Mesendoderm (in vitro differentiated cells): ENCODE measurements around the gene ARPC3.
"Not testable (repeated sequence)": the region's sequence is repeated elsewhere in the genome, so short reads cannot be mapped to it uniquely, and the experiment has no call there.

Experiments used
- DNase-seq: peaks from one replicate; pipeline ENCODE4 v3.0.0; 2013
- H2AK5ac ChIP-seq: 2 replicates; pipeline ENCODE4 v1.6.1; 2013; ENCODE audit warnings: low read length, inconsistent platforms
- H2BK120ac ChIP-seq: 2 replicates; pipeline ENCODE4 v1.6.1; 2013; ENCODE audit warnings: low read depth, mild to moderate bottlenecking, low read length, moderate library complexity, mixed read lengths
- H2BK15ac ChIP-seq: replicated peaks from 2 replicates; pipeline ENCODE4 v1.6.1; 2013; ENCODE audit warnings: low read depth, mild to moderate bottlenecking, moderate library complexity
- H2BK5ac ChIP-seq: 2 replicates; pipeline ENCODE4 v1.6.1; 2013; ENCODE audit warnings: low read length, inconsistent platforms
- H3K18ac ChIP-seq: 2 replicates; pipeline ENCODE4 v1.6.1; 2013; ENCODE audit warnings: mild to moderate bottlenecking, low read length, mixed read lengths
- H3K23ac ChIP-seq: one replicate; pipeline ENCODE4 v1.6.1; 2013; ENCODE audit warnings: low read length
- H3K27ac ChIP-seq: 2 replicates; pipeline ENCODE4 v1.5.1; 2013; ENCODE audit warnings: low read depth, mild to moderate bottlenecking, inconsistent platforms, low read length, moderate library complexity
- H3K27me3 ChIP-seq: 2 replicates; pipeline ENCODE4 v1.6.1; 2013; ENCODE audit warnings: low read length, control low read depth, mild to moderate bottlenecking, inconsistent platforms; ENCODE audit not compliant: insufficient read depth, poor library complexity
- H3K36me3 ChIP-seq: 2 replicates; pipeline ENCODE4 v1.6.1; 2013; ENCODE audit warnings: low read length, inconsistent platforms; ENCODE audit not compliant: control insufficient read depth, insufficient read depth
- H3K4ac ChIP-seq: one replicate; pipeline ENCODE4 v1.6.1; 2013; ENCODE audit warnings: low read depth, mild to moderate bottlenecking, low read length, moderate library complexity
- H3K4me1 ChIP-seq: 2 replicates; pipeline ENCODE4 v1.6.1; 2013; ENCODE audit warnings: low read depth, low read length, inconsistent platforms; ENCODE audit not compliant: control insufficient read depth
- H3K4me2 ChIP-seq: 2 replicates; pipeline ENCODE4 v1.6.1; 2013; ENCODE audit warnings: low read length
- H3K4me3 ChIP-seq: 2 replicates; pipeline ENCODE4 v1.5.1; 2013; ENCODE audit warnings: mild to moderate bottlenecking, low read length
- H3K56ac ChIP-seq: one replicate; pipeline ENCODE4 v1.6.1; 2013; ENCODE audit warnings: low read length
- H3K79me1 ChIP-seq: 2 replicates; pipeline ENCODE4 v1.6.1; 2013; ENCODE audit warnings: low read length, inconsistent platforms
- H3K79me2 ChIP-seq: 2 replicates; pipeline ENCODE4 v1.6.1; 2013; ENCODE audit warnings: mild to moderate bottlenecking, low read length; ENCODE audit not compliant: control insufficient read depth, insufficient read depth
- H3K9ac ChIP-seq: 2 replicates; pipeline ENCODE4 v1.6.1; 2013; ENCODE audit warnings: low read length, inconsistent platforms
- H4K5ac ChIP-seq: one replicate; pipeline ENCODE4 v1.6.1; 2013; ENCODE audit warnings: low read length
- H4K8ac ChIP-seq: one replicate; pipeline ENCODE4 v1.6.1; 2013; ENCODE audit warnings: low read depth, mild to moderate bottlenecking, control low read depth, low read length, moderate library complexity
- WGBS: extraction: QIAGEN DNeasy Blood & Tissue Kit; methylation state at CpG from one replicate; pipeline ENCODE4 v1.1.7; 2013; ENCODE audit warnings: low lambda C conversion rate, missing lambda C conversion rate; ENCODE audit not compliant: insufficient coverage; ENCODE audit errors: extremely low coverage; 5-methylcytosine and 5-hydroxymethylcytosine counted together

ARPC3 gene

DNA sequence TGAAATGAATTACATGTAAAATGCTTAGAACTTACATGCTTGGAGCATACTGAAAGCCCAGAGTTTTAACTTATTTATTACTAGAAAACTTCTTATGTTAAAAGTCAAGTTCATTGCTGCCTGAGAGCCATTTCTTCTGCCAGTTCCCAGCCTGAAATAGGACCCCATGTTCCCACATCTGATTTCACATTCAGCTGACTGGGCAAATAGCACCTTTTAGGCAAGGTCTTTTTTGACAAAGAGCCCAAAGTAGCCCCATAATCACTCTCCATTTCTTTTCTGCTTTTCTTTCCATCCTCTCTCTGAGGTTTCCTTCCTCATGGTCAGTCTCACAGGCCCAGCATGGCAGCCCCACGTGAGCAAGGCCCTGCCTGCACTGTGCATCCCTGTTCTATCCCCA, 1.1 kb upstream of the ARPC3 start:
- Histone ChIP-seq H2AK5ac (no peak overlapping the region), H3K9ac (no peak overlapping the region), H2BK15ac (no peak overlapping the region), H3K4me3 (no peak overlapping the region), H3K79me1 (peaks cover 6% of the 10 kb centered on the region), H3K4me1 (no peaks in the 10 kb centered on the region), H3K4me2 (no peak overlapping the region), H2BK5ac (no peak overlapping the region), H4K8ac (no peak overlapping the region), H3K27ac (no peak overlapping the region), H4K5ac (no peak overlapping the region), H3K27me3 (no peaks in the 10 kb centered on the region), H3K23ac (no peak overlapping the region), H3K18ac (no peak overlapping the region), H3K4ac (no peak overlapping the region), H3K36me3 (no peaks in the 10 kb centered on the region), H2BK120ac (no peak overlapping the region), H3K56ac (no peak overlapping the region), H3K79me2 (peaks cover 20% of the 10 kb centered on the region)
- WGBS: no CpG with 5 or more reads among the region's 1 CpG
- DNase-seq: no peak

DNA sequence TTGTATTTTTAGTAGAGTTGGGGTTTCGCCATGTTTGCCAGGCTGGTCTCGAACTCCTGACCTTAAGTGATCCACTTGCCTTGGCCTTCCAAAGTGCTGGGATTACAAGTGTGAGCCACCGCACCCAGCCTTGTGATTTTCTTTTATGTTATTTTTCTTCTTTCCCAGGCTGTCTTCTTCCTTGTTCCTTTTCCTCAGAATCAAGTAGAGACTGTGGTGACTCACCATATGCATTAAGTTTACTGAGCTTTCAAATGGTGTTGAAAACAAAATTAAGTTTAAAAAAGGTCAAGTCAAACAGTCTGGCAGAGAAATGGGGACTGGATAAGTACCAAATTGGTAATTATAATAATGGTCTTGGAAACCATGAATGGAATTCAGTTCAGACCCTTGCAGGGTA, 5.7 kb downstream of the ARPC3 start:
- peaks cover 3% of the 10 kb centered on the region for H3K36me3 ChIP-seq
- whole genome bisulfite sequencing: no CpG with 5 or more reads among the region's 3 CpGs

DNA sequence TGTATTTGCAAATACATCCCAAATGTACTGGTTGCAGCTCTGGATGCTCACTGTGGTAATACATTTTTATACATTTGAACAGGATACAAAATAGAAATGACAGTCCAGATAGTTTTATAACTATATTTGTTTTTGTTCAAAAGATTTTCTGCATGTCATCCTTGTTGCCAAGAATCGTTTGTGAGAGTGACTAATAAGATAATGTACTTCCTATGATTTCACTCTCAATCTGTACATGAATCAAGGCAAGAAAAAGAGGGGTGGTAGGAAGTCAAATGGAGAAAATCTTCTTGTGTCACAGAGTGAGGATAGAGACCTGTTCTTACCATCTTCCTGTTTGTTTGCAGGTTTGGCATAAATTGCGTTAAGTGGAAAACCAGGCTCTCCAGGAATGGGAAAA, 13.9 kb downstream of the ARPC3 start:
- no peaks in the 10 kb centered on the region for H3K79me2 ChIP-seq
- no peaks in the 10 kb centered on the region for H3K4me1 ChIP-seq
- no peak overlapping the region for H3K9ac ChIP-seq
- no peak overlapping the region for H2AK5ac ChIP-seq
- H3K4ac ChIP-seq: no peak overlapping the region
- H3K79me1 ChIP-seq: no peaks in the 10 kb centered on the region
- no peak overlapping the region for H4K8ac ChIP-seq
- H3K27me3 ChIP-seq: no peaks in the 10 kb centered on the region
- H3K4me2 ChIP-seq: no peak overlapping the region
- no peak overlapping the region for H3K4me3 ChIP-seq
- DNase-seq: no peak
- no peak overlapping the region for H3K23ac ChIP-seq
- no peak overlapping the region for H4K5ac ChIP-seq
- no peak overlapping the region for H2BK5ac ChIP-seq
- H2BK15ac ChIP-seq: no peak overlapping the region
- WGBS: no CpG with 5 or more reads among the region's 2 CpGs
- H2BK120ac ChIP-seq: no peak overlapping the region
- H3K36me3 ChIP-seq: peaks cover 4% of the 10 kb centered on the region
- no peak overlapping the region for H3K56ac ChIP-seq
- H3K27ac ChIP-seq: no peak overlapping the region
- H3K18ac ChIP-seq: no peak overlapping the region

More for the DNA sequence above, 5.7 kb downstream of the ARPC3 start:
- no peaks in the 10 kb centered on the region for H3K27me3 ChIP-seq
- H3K9ac ChIP-seq: no peak overlapping the region
- no peak overlapping the region for H3K27ac ChIP-seq
- no peak overlapping the region for H2AK5ac ChIP-seq
- H2BK120ac ChIP-seq: no peak overlapping the region
- no peak overlapping the region for H3K23ac ChIP-seq
- no peak overlapping the region for H2BK15ac ChIP-seq
- H3K4me2 ChIP-seq: no peak overlapping the region
- H3K79me2 ChIP-seq: peaks cover 18% of the 10 kb centered on the region
- no peak overlapping the region for H4K5ac ChIP-seq
- no peak overlapping the region for H2BK5ac ChIP-seq
- no peak overlapping the region for H3K56ac ChIP-seq
- no peaks in the 10 kb centered on the region for H3K4me1 ChIP-seq
- H3K79me1 ChIP-seq: peaks cover 5% of the 10 kb centered on the region
- H3K18ac ChIP-seq: no peak overlapping the region
- no peak overlapping the region for H3K4me3 ChIP-seq
- H4K8ac ChIP-seq: no peak overlapping the region
- DNase-seq: no peak
- H3K4ac ChIP-seq: no peak overlapping the region

DNA sequence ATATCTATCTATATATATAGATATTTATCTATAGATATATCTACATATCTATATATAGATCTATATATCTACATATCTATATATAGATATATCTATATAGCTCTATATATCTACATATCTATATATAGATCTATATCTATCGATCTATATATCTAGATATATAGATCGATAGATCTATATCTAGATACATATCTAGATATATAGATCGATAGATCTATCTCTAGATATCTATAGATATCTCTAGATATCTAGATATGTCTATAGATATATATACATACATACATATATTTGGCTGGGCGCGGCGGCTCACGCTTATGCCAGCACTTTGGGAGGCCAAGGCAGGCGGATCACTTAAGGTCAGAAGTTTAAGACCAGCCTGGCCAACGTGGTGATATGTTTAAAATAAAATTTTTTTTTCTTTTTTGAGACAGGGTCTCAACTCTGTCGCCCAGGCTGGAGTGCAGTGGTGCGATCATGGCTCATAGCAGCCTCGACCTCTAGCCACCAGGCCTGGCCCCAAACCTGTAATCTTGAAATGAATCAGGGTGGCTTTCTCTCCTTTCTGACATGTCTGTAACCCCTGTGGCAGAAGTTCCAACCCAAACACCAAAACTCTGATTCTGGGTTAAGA, 18.1 kb downstream of the ARPC3 start:
- Histone ChIP-seq H4K8ac (no peak overlapping the region), H2BK120ac (no peak overlapping the region), H3K4me1 (no peaks in the 10 kb centered on the region), H3K4me2 (no peak overlapping the region), H3K4me3 (no peak overlapping the region), H3K27me3 (no peaks in the 10 kb centered on the region), H2AK5ac (no peak overlapping the region), H3K36me3 (peaks cover 3% of the 10 kb centered on the region), H3K23ac (no peak overlapping the region), H3K4ac (no peak overlapping the region), H3K79me2 (no peaks in the 10 kb centered on the region), H3K9ac (no peak overlapping the region), H3K27ac (no peak overlapping the region), H3K56ac (no peak overlapping the region), H2BK5ac (no peak overlapping the region), H4K5ac (no peak overlapping the region), H3K18ac (no peak overlapping the region), H2BK15ac (no peak overlapping the region), H3K79me1 (no peaks in the 10 kb centered on the region)
- no CpG with 5 or more reads among the region's 12 CpGs for WGBS
- no peak for DNase-seq

DNA sequence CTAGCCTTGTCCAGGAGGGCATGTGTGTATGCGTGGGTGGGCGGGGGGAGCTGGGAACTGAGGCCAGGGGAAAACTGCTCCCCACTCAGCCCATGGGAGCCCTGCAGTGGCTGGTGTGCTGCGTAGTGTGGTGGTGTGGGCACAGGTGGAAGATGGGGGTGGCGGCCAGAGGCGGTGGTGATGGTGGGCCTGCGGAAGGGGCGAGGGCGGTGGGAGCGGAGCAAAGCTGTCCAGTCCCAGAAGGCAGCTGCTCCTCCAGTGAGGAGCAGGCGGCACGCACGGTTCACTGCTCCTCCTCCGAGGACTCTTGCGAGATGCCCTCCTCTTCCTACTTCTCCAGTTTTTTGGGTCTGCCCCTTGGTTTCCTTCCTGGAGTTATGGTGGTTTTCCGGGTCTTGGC, 20.5 kb downstream of the ARPC3 start:
- H4K5ac ChIP-seq, H3K79me1 ChIP-seq, H3K56ac ChIP-seq, H3K27ac ChIP-seq, DNase-seq, H2BK15ac ChIP-seq, H2BK120ac ChIP-seq, H4K8ac ChIP-seq, H3K79me2 ChIP-seq, H3K36me3 ChIP-seq, H3K4me1 ChIP-seq, H3K23ac ChIP-seq, H3K27me3 ChIP-seq, H3K18ac ChIP-seq, H3K4me3 ChIP-seq, H2BK5ac ChIP-seq, H3K4ac ChIP-seq, H3K9ac ChIP-seq, H3K4me2 ChIP-seq, H2AK5ac ChIP-seq: not testable (repeated sequence)
- no CpG with 5 or more reads among the region's 15 CpGs for WGBS

DNA sequence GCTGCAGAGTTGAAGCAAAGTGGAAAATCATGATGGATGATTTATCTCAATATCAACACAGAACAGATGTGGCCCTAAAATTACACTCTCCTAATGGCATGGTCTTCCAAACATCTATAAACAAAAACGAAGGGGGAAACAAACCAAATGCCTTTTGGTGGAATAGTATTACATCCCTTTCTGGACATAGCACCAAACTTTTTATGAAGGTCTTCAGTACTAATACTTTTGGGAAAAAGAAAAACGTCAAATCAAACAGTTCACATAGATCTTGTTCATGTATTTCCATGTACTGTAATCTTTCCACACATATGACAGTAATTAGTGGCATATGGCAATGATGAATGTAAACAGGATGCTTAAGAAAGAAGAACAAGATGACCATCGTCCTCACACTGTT, 23.7 kb downstream of the ARPC3 start:
- H3K18ac ChIP-seq: no peak overlapping the region
- no peaks in the 10 kb centered on the region for H3K79me1 ChIP-seq
- H3K4me1 ChIP-seq: no peaks in the 10 kb centered on the region
- no peak overlapping the region for H3K23ac ChIP-seq
- no peak overlapping the region for H4K5ac ChIP-seq
- H3K4ac ChIP-seq: no peak overlapping the region
- no peak overlapping the region for H2BK5ac ChIP-seq
- H3K9ac ChIP-seq: no peak overlapping the region
- H3K36me3 ChIP-seq: no peaks in the 10 kb centered on the region
- H3K4me3 ChIP-seq: no peak overlapping the region
- H4K8ac ChIP-seq: no peak overlapping the region
- no peak for DNase-seq
- no CpG with 5 or more reads among the region's 3 CpGs for WGBS
- H3K56ac ChIP-seq: no peak overlapping the region
- no peaks in the 10 kb centered on the region for H3K27me3 ChIP-seq
- no peak overlapping the region for H3K4me2 ChIP-seq
- H3K27ac ChIP-seq: no peak overlapping the region
- no peak overlapping the region for H2BK120ac ChIP-seq
- no peaks in the 10 kb centered on the region for H3K79me2 ChIP-seq
- no peak overlapping the region for H2BK15ac ChIP-seq
- no peak overlapping the region for H2AK5ac ChIP-seq
